SU-DHL-6 (cell line): ENCODE data around the gene SLC25A29.

Experiments
- H2AFZ ChIP-seq: fragments of 200-600 bp; sonication (generic); 2 replicates; pipeline ENCODE4 v1.6.1; 2014; ENCODE audit warnings: low read depth, mild to moderate bottlenecking, moderate library complexity, mixed read lengths, antibody characterized with exemption, low read length; ENCODE audit not compliant: severe bottlenecking
- H3F3A ChIP-seq: fragments of 200-600 bp; shearing (Covaris generic); 2 replicates; pipeline ENCODE4 v1.6.0; 2016; ENCODE audit warnings: antibody characterized with exemption, mild to moderate bottlenecking; ENCODE audit not compliant: insufficient read depth
- H3K27ac ChIP-seq: fragments of 200-600 bp; sonication (generic); 2 replicates; pipeline ENCODE4 v1.5.1; 2016; ENCODE audit warnings: low read depth, mild to moderate bottlenecking, low read length, moderate library complexity, mixed read lengths
- H3K27me3 ChIP-seq: fragments of 200-600 bp; sonication (generic), shearing (Covaris generic); 2 replicates; pipeline ENCODE4 v1.6.0; 2014; ENCODE audit warnings: mild to moderate bottlenecking, low read length
- H3K36me3 ChIP-seq: fragments of 200-600 bp; sonication (generic); 2 replicates; pipeline ENCODE4 v1.6.1; 2014; ENCODE audit warnings: mild to moderate bottlenecking, low read length, mixed read lengths
- H3K4me2 ChIP-seq: fragments of 300-600, 200-600 bp; shearing (Covaris generic), sonication (generic); 2 replicates; pipeline ENCODE4 v1.6.0; 2014; ENCODE audit warnings: low read length, low read depth, mild to moderate bottlenecking; ENCODE audit not compliant: poor library complexity, severe bottlenecking
- H3K4me3 ChIP-seq: fragments of 200-600 bp; sonication (generic); 2 replicates; pipeline ENCODE4 v1.5.1; 2014; ENCODE audit warnings: antibody characterized with exemption, low read length, mild to moderate bottlenecking, mixed read lengths; ENCODE audit not compliant: insufficient read depth, poor library complexity, severe bottlenecking
- H3K79me2 ChIP-seq: fragments of 200-600 bp; sonication (generic); 2 replicates; pipeline ENCODE4 v1.6.1; 2014; ENCODE audit warnings: mild to moderate bottlenecking, low read length, moderate library complexity; ENCODE audit not compliant: insufficient read depth
- H3K9ac ChIP-seq: fragments of 200-600 bp; sonication (generic); 2 replicates; pipeline ENCODE4 v1.7.0; 2014; ENCODE audit warnings: mild to moderate bottlenecking, low read length
- H3K9me2 ChIP-seq: fragments of 200-600 bp; sonication (generic); replicated peaks from 2 replicates; pipeline ENCODE4 v1.6.1; 2014; ENCODE audit warnings: low read length; ENCODE audit not compliant: insufficient read depth
- H3K9me3 ChIP-seq: fragments of 200-600 bp; sonication (generic); 2 replicates; pipeline ENCODE4 v1.6.1; 2014; ENCODE audit warnings: low read length, mixed read lengths; ENCODE audit not compliant: insufficient read depth
- H4K20me1 ChIP-seq: fragments of 200-600 bp; sonication (generic); 2 replicates; pipeline ENCODE4 v1.6.1; 2014; ENCODE audit warnings: low read depth, mild to moderate bottlenecking, antibody characterized with exemption, low read length, moderate library complexity, mixed read lengths
- CTCF ChIP-seq: fragments of 200-600 bp; sonication (generic); IDR thresholded peaks from one replicate; pipeline ENCODE4 v1.5.1; 2017; ENCODE audit warnings: antibody characterized with exemption, mild to moderate bottlenecking, low read length, moderate library complexity; ENCODE audit not compliant: insufficient read depth, poor library complexity, severe bottlenecking
- EZH2phosphoT487 ChIP-seq: fragments of 200-600 bp; sonication (generic), shearing (Covaris generic); conservative IDR thresholded peaks from 2 replicates; pipeline ENCODE4 v1.6.1; 2018; ENCODE audit warnings: mild to moderate bottlenecking, antibody characterized with exemption, low read length, moderate library complexity, mixed read lengths

The SLC25A29 gene

GRCh38 chr14:100279563-100279962 lies 26.7 kb downstream of the SLC25A29 start:
- no peak overlapping the region for H3K4me3 ChIP-seq
- H3K4me2 ChIP-seq, result no peak overlapping the region
- H3K27me3 ChIP-seq, result no peaks in the 10 kb centered on the region
- H3K79me2 ChIP-seq, result peaks cover 68% of the 10 kb centered on the region
- no peaks in the 10 kb centered on the region for H3K9me2 ChIP-seq
- no peak for TF ChIP-seq EZH2phosphoT487
- no peak for TF ChIP-seq CTCF
- H3F3A ChIP-seq, result peaks cover 32% of the 10 kb centered on the region
- H3K36me3 ChIP-seq, result peaks cover 18% of the 10 kb centered on the region; the same call in 1 of the 2 replicates
- no peak overlapping the region for H2AFZ ChIP-seq
- H3K9ac ChIP-seq, result no peak overlapping the region
- H4K20me1 ChIP-seq, result peaks cover 18% of the 10 kb centered on the region
- H3K9me3 ChIP-seq, result no peaks in the 10 kb centered on the region
- no peak overlapping the region for H3K27ac ChIP-seq

GRCh38 chr14:100279133-100279532 lies 27.1 kb downstream of the SLC25A29 start:
- H3K4me2 ChIP-seq, result no peak overlapping the region
- no peak overlapping the region for H3K4me3 ChIP-seq
- no peaks in the 10 kb centered on the region for H3K9me2 ChIP-seq
- no peak overlapping the region for H2AFZ ChIP-seq
- H3K27me3 ChIP-seq, result no peaks in the 10 kb centered on the region
- H4K20me1 ChIP-seq, result peaks cover 22% of the 10 kb centered on the region
- no peaks in the 10 kb centered on the region for H3K9me3 ChIP-seq
- H3K36me3 ChIP-seq, result peaks cover 23% of the 10 kb centered on the region
- peaks cover 35% of the 10 kb centered on the region for H3F3A ChIP-seq
- H3K9ac ChIP-seq, result no peak overlapping the region
- H3K27ac ChIP-seq, result no peak overlapping the region
- peaks cover 73% of the 10 kb centered on the region for H3K79me2 ChIP-seq
- no peak for TF ChIP-seq CTCF
- no peak for TF ChIP-seq EZH2phosphoT487

- H3F3A ChIP-seq, result peaks cover 32% of the 10 kb centered on the region
- peaks cover 23% of the 10 kb centered on the region for H3K36me3 ChIP-seq
- H3K27ac ChIP-seq, result no peak overlapping the region
- H3K79me2 ChIP-seq, result peaks cover 77% of the 10 kb centered on the region
- no peaks in the 10 kb centered on the region for H3K9me2 ChIP-seq
- H4K20me1 ChIP-seq, result peaks cover 27% of the 10 kb centered on the region
- H3K4me2 ChIP-seq, result no peak overlapping the region
- H2AFZ ChIP-seq, result no peak overlapping the region
- H3K4me3 ChIP-seq, result no peak overlapping the region
- TF ChIP-seq CTCF (no peak), EZH2phosphoT487 (no peak)
- no peaks in the 10 kb centered on the region for H3K9me3 ChIP-seq
- no peak overlapping the region for H3K9ac ChIP-seq
- no peaks in the 10 kb centered on the region for H3K27me3 ChIP-seq
These were observed 27.5 kb downstream of the SLC25A29 start for GRCh38 chr14:100278702-100279101.
